ENCODE measurements around the gene DMAP1. TPM values are rescaled to one million over a fixed set of nuclear protein-coding genes. Genes with fewer than 3 reads are reported as not detected.

DMAP1 gene
- total RNA-seq, 4 donors from 2014 or later = 44.2 to 102 (median 52.6) TPM

GRCh38 chr1:44260792-44261170 lies 47.5 kb downstream of the DMAP1 start:
- no peak overlapping the region for H3K27ac ChIP-seq
- H3K27me3 ChIP-seq = no peaks in the 10 kb centered on the region
- no peak overlapping the region for H3K4me3 ChIP-seq
- no peaks in the 10 kb centered on the region for H3K9me3 ChIP-seq
- peaks cover 22% of the 10 kb centered on the region for H3K4me1 ChIP-seq
- TF ChIP-seq POLR2AphosphoS5 (IDR thresholded peaks at IDR 0.05) (no peak), CTCF (IDR thresholded peaks at IDR 0.05) (no peak), EP300 (IDR thresholded peaks at IDR 0.05) (no peak), POLR2A (IDR thresholded peaks at IDR 0.05) (no peak)
- 70% methylated on average over 4 of the region's 4 CpGs for WGBS
- no peak for DNase-seq (ENCODE audit: low spot score in 2 of 2)
- no peaks in the 10 kb centered on the region for H3K36me3 ChIP-seq

GRCh38 chr1:44261171-44261817 lies 48.0 kb downstream of the DMAP1 start:
- WGBS = 71% methylated on average over 27 of the region's 27 CpGs
- H3K9me3 ChIP-seq = no peaks in the 10 kb centered on the region
- no peaks in the 10 kb centered on the region for H3K36me3 ChIP-seq
- peaks cover 22% of the 10 kb centered on the region for H3K4me1 ChIP-seq
- no peak for DNase-seq (ENCODE audit: low spot score in 2 of 2)
- TF ChIP-seq POLR2AphosphoS5 (IDR thresholded peaks at IDR 0.05) (no peak), EP300 (IDR thresholded peaks at IDR 0.05) (no peak)
- no peak overlapping the region for H3K27ac ChIP-seq
- H3K4me3 ChIP-seq = no peak overlapping the region
- no peaks in the 10 kb centered on the region for H3K27me3 ChIP-seq

DNA sequence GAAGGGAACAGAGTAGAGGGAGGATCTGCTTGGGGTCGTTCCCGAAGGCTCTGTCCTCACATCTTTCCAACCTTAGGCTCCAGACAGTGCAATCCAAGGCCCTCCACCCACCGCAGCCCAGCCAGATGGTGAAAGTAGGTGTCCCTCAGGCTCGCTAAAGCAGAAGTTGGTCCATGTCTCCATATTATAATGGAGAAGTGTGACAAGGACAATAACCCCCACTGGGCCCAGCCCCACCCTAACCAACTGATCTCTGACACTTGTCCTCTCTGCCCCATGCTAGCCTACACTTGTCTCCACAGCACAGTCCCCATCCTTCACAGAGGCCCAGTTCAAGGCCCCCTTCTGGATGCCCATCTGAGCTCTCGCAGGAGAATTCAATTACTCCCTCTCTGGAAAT lies 48.7 kb downstream of the DMAP1 start:
- TF ChIP-seq POLR2AphosphoS5 (IDR thresholded peaks at IDR 0.05) = no peak
- TF ChIP-seq CTCF (IDR thresholded peaks at IDR 0.05) = no peak
- no peak for TF ChIP-seq EP300 (IDR thresholded peaks at IDR 0.05)
- Histone ChIP-seq H3K27ac (no peak overlapping the region), H3K27me3 (no peaks in the 10 kb centered on the region), H3K4me3 (no peak overlapping the region), H3K36me3 (no peaks in the 10 kb centered on the region), H3K9me3 (no peaks in the 10 kb centered on the region), H3K4me1 (peaks cover 22% of the 10 kb centered on the region)
- no peak for DNase-seq (ENCODE audit: low spot score in 2 of 2)
- WGBS = 72% methylated on average over 5 of the region's 5 CpGs

DNA sequence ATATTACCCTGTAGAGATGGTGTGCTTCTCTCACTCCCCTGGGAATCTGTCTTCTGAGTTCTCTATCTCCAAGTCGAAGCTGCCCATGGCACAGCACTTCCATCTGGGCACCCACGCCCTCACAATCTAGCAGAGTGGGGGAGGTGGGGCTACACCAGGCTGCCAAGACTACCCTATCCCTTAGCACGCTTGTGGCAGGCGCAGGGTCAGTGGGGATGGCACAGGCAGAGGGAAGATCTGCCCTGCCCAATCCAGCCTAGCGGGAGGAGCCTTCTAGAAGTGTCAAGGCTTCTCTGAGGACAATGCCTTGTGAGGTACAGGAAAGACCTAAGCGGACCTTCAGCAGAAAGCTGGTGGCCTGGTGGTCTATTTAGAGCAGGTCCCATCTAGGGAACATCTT lies 49.1 kb downstream of the DMAP1 start:
- TF ChIP-seq EP300 (IDR thresholded peaks at IDR 0.05) = no peak
- no peak for TF ChIP-seq POLR2A (IDR thresholded peaks at IDR 0.05)
- no peak for TF ChIP-seq CTCF (IDR thresholded peaks at IDR 0.05)
- TF ChIP-seq POLR2AphosphoS5 (IDR thresholded peaks at IDR 0.05) = no peak
- H3K4me1 ChIP-seq = peaks cover 22% of the 10 kb centered on the region
- no peak for DNase-seq (ENCODE audit: low spot score in 2 of 2)
- no peak overlapping the region for H3K4me3 ChIP-seq
- no peaks in the 10 kb centered on the region for H3K9me3 ChIP-seq
- no peaks in the 10 kb centered on the region for H3K27me3 ChIP-seq
- H3K27ac ChIP-seq = no peak overlapping the region
- WGBS = 93% methylated on average over 4 of the region's 6 CpGs
- H3K36me3 ChIP-seq = no peaks in the 10 kb centered on the region

GRCh38 chr1:44262816-44263567 lies 49.7 kb downstream of the DMAP1 start:
- WGBS = 87% methylated on average over 4 of the region's 4 CpGs
- Histone ChIP-seq H3K4me3 (no peak overlapping the region), H3K27ac (no peak overlapping the region), H3K36me3 (no peaks in the 10 kb centered on the region), H3K9me3 (no peaks in the 10 kb centered on the region), H3K27me3 (no peaks in the 10 kb centered on the region), H3K4me1 (peaks cover 22% of the 10 kb centered on the region)
- no peak for TF ChIP-seq POLR2A (IDR thresholded peaks at IDR 0.05)
- no peak for TF ChIP-seq POLR2AphosphoS5 (IDR thresholded peaks at IDR 0.05)
- TF ChIP-seq CTCF (IDR thresholded peaks at IDR 0.05) = no peak
- no peak for DNase-seq (ENCODE audit: low spot score in 2 of 2)
